Ectodermal cell (in vitro differentiated cells): ENCODE results near the gene AFF2.

Experiments
- H3K27ac ChIP-seq: 2 replicates; pipeline ENCODE4 v1.7.0; 2013; ENCODE audit warnings: mild to moderate bottlenecking, low read depth, low read length; ENCODE audit not compliant: insufficient read depth, poor library complexity, severe bottlenecking
- H3K27me3 ChIP-seq: 2 replicates; pipeline ENCODE4 v1.7.0; 2013; ENCODE audit warnings: mild to moderate bottlenecking, low read length; ENCODE audit not compliant: insufficient read depth, control insufficient read depth, poor library complexity, severe bottlenecking
- H3K36me3 ChIP-seq: one replicate; pipeline ENCODE4 v1.7.0; 2013; ENCODE audit warnings: low read length; ENCODE audit not compliant: control insufficient read depth, insufficient read depth
- H3K4me1 ChIP-seq: one replicate; pipeline ENCODE4 v1.7.0; 2013; ENCODE audit warnings: low read length; ENCODE audit not compliant: control insufficient read depth, insufficient read depth
- H3K4me3 ChIP-seq: 2 replicates; pipeline ENCODE4 v1.7.0; 2013; ENCODE audit warnings: low read depth, low read length, control low read depth; ENCODE audit not compliant: insufficient read depth
- H3K9me3 ChIP-seq: 2 replicates; pipeline ENCODE4 v1.7.0; 2013; ENCODE audit warnings: mild to moderate bottlenecking, low read length, moderate library complexity; ENCODE audit not compliant: control insufficient read depth
- WGBS, 2 experiments: methylation state at CpG; one replicate each; pipeline ENCODE4 v1.1.7; 2013; ENCODE audit warnings: missing lambda C conversion rate in 2 of 2; 5-methylcytosine and 5-hydroxymethylcytosine counted together

AFF2 gene

DNA sequence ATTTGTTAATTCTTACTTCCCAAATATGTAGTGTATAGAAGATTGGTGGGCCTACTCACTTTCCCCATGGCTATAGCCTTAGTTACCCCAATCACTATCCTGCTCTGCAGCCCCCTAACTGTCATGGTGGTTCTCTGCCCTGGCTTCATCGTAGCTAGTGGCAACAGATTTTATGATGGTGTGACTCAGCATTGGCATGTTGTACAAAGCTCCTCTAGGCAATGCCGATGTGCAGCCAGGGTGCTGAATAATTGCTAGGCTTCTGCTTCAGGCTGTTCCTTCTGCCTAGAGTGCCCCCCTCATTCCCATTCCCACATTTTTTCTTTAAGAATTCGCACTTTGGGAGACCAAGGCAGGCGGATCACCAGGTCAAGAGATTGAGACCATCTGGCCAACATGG lies 35.2 kb downstream of the AFF2 start:
- H3K4me1 ChIP-seq, result no peaks in the 10 kb centered on the region
- no peaks in the 10 kb centered on the region for H3K9me3 ChIP-seq
- no peaks in the 10 kb centered on the region for H3K36me3 ChIP-seq
- no peak overlapping the region for H3K27ac ChIP-seq
- WGBS, 2 experiments, result 78 to 91% methylated on average over 4 of the region's 4 CpGs
- no peaks in the 10 kb centered on the region for H3K27me3 ChIP-seq
- no peak overlapping the region for H3K4me3 ChIP-seq

DNA sequence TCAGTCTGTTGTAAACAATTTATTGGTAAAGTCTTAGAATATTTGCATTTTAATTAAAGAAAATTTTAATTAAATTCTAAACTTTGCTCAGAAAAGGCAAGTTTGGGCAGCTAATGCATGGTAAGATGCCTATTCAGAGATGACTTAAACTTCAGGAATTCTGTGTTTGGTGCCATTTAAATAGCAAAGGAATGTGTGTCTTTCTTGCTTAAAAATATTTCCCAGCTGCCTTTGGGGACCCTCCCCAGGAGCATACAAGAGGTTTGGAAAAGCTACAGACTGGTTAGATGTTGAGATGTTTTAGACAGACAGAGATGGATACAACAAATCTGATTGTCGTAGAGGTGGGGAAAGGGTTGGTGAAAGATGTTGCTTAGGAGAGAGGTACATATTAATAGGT lies 36.5 kb downstream of the AFF2 start:
- Histone ChIP-seq H3K36me3 (no peaks in the 10 kb centered on the region), H3K4me1 (no peaks in the 10 kb centered on the region), H3K9me3 (no peaks in the 10 kb centered on the region), H3K4me3 (no peak overlapping the region), H3K27ac (no peak overlapping the region), H3K27me3 (no peaks in the 10 kb centered on the region)
- WGBS, 2 experiments, result 100% methylated on average over 1 of the region's 1 CpG; no CpG with 5 or more reads in 1 of the 2 experiments

DNA sequence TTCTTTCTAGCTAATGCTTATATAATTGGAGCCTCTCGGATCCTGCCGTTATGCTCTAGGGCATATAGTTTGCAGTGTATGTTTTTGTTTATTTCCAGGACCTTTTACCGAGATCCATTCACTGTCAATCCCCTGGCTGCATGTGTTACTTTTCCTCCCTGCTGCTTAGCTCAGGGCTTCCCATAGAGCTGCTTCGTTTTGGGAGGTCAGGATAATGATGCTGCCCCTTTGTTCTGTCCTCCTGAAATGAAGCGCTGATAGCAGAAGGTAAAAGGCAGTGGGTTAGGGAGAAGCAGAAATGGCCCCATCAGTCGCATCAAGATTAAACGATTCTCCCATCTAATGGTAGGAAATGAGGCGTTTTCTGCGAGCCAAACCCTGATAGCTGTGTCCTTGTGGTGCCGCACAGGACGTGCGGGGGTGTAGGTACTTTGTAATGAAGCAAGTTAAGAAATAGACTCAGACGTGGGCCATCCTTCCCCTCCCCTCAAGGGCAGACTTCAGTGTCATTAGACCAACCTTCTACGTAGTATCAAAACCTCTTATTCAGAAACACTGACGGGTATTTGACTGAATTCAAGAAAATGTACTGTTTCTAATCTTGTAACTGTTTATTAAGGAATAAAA lies 37.3 kb downstream of the AFF2 start:
- H3K4me3 ChIP-seq, result no peak overlapping the region
- no peak overlapping the region for H3K27ac ChIP-seq
- 56 to 61% methylated on average over 8 to 14 of the region's 15 CpGs for WGBS, 2 experiments

DNA sequence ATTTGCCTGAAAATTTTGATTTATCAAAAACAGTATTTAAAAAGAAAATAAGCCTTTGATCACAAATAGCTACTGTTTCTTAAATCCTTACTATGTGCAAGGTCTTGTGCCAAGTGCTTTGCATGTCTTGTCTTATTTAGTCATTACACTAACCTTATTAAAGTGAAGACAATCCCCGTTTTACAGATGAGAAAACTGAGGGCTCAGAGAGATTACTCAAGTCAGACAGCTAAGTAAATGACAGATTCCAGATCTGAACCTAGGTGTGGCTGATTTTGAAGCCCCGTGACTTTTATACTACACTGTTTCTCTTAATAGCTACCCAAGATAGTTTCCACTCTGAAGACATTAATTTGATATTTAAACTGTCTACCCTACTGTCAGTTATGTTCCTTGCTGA lies 38.2 kb downstream of the AFF2 start:
- Histone ChIP-seq H3K27me3 (no peaks in the 10 kb centered on the region), H3K27ac (no peak overlapping the region), H3K4me1 (no peaks in the 10 kb centered on the region), H3K9me3 (no peaks in the 10 kb centered on the region), H3K4me3 (no peak overlapping the region), H3K36me3 (no peaks in the 10 kb centered on the region)
- WGBS, 2 experiments, result 92 to 96% methylated on average over 2 of the region's 2 CpGs

More for the DNA sequence above, 37.3 kb downstream of the AFF2 start:
- no peaks in the 10 kb centered on the region for H3K36me3 ChIP-seq
- H3K27me3 ChIP-seq, result no peaks in the 10 kb centered on the region
- no peaks in the 10 kb centered on the region for H3K4me1 ChIP-seq
- no peaks in the 10 kb centered on the region for H3K9me3 ChIP-seq

DNA sequence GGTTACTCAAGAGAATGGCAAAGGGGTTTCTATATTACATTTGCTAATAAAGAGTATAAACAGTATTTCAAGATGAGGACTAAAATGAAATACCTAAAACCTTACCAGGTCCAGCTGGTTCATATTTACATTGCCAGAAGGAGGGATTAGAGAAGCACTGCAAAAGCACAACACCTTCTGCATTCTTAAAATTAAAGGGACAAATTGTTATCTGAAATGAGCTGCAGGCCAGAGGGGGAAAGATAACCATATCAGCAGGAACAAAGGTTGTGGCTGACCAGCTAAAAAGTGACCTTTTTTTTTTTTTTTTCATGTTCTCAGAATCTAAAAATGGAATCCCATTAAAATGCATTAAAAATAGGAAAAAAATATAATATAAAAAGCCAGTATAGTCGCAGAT lies 39.7 kb downstream of the AFF2 start:
- no peaks in the 10 kb centered on the region for H3K36me3 ChIP-seq
- 90% methylated on average over 1 of the region's 1 CpG; no CpG with 5 or more reads in 1 of the 2 experiments for WGBS, 2 experiments
- no peaks in the 10 kb centered on the region for H3K27me3 ChIP-seq
- no peaks in the 10 kb centered on the region for H3K4me1 ChIP-seq
- no peaks in the 10 kb centered on the region for H3K9me3 ChIP-seq
- H3K27ac ChIP-seq, result no peak overlapping the region
- H3K4me3 ChIP-seq, result no peak overlapping the region

DNA sequence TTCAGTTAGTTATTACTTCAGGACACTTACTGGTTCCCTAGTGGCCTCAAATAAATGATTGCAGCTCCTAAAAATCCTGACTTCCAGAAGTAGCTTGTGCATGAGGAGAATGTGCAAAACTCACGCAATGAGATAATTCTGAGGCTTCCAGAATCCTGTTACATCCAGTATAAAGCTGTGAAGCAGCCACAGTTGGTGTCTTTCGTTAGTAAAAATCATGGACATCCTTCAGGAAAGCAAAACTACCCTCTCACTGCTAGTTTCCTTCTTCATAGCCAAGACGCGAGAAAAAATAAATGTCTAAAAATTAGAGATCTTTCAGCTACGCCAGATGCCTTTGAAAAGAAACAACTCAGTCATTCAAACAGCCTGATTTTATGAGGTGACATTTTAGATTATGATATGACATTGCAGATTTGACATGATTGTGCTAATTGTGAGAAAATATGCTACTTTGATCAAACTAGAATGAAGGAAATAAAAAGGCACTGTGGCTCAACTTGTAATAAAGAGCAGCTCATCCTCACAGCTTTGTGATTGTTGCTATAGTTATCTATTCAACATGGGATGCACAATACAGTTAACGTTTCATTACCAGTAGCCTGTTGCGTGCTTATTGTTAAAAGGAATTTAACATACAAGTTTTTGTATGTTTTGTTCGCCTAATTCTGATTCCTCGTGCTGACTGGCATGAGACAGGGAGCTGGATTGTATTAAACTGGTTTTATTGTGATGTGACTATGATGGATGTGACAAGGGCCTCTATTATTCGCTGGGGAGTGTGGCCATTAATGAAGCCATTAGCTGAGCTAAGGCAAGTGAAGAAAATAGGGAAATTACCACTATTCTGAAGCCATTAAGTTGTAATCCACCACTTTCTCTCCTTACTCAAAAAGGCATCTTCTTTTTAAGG lies 40.5 kb downstream of the AFF2 start:
- Histone ChIP-seq H3K4me3 (no peak overlapping the region), H3K27me3 (no peaks in the 10 kb centered on the region), H3K4me1 (no peaks in the 10 kb centered on the region), H3K9me3 (no peaks in the 10 kb centered on the region), H3K27ac (no peak overlapping the region), H3K36me3 (no peaks in the 10 kb centered on the region)
- 90% methylated on average over 10 of the region's 10 CpGs for WGBS, 2 experiments

DNA sequence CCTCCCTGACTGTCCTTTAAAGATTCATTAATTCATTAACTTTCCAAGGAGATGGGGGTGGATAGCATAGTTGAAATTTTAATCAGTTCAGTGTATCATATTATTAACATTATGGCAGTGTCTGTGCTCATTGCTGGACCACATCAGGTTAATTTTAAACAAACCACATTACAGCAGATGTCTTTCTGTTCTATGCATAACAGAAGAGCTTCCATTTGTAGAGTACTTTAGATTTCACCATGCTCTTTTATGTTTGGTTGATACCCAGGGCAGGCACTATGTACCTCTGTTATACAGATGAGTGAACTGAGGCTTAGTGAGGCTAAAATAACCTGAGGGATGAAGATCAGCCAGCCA lies 41.1 kb downstream of the AFF2 start:
- H3K4me3 ChIP-seq, result no peak overlapping the region
- H3K4me1 ChIP-seq, result no peaks in the 10 kb centered on the region
- H3K27me3 ChIP-seq, result no peaks in the 10 kb centered on the region
- H3K9me3 ChIP-seq, result no peaks in the 10 kb centered on the region
- H3K36me3 ChIP-seq, result no peaks in the 10 kb centered on the region
- no peak overlapping the region for H3K27ac ChIP-seq

DNA sequence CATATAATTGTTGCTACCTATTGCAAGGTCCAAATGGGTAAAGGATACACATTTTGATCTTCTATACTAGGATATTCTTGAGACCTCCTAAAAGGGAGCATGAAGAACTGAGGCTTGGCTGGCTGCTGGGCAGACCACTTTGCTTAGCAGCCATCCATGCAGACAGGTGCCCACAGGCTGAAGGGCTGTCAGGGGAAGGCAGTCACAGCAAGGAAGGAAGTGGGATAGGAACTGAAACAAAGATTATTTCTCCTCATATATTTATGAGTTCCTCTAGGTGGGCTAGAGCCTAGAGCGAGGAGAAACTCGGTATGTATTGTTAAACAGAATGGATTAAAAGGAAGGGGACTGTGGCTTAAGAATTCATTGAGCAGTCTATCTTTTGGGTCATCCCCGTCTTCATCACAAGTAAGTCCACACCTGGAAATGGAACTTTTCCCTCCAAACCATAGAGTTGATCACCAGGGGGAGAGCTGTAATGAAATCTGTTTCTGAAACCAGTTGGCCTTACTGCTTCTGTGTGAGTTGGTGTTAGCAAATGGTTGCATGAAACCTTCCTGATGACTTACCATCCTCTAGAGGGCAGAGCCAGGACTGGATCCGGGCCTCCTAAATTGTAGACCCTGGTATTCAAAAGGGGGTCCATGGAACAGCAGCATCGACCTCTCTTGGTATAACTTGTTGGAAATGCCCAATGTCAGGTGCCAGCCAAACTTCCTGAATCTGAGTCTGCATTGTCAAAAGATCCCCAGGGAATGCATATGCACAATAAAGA lies 42.3 kb downstream of the AFF2 start:
- 64 to 76% methylated on average over 2 to 5 of the region's 5 CpGs for WGBS, 2 experiments
- Histone ChIP-seq H3K27me3 (no peaks in the 10 kb centered on the region), H3K27ac (no peak overlapping the region), H3K4me3 (no peak overlapping the region), H3K9me3 (no peaks in the 10 kb centered on the region), H3K36me3 (no peaks in the 10 kb centered on the region), H3K4me1 (no peaks in the 10 kb centered on the region)

DNA sequence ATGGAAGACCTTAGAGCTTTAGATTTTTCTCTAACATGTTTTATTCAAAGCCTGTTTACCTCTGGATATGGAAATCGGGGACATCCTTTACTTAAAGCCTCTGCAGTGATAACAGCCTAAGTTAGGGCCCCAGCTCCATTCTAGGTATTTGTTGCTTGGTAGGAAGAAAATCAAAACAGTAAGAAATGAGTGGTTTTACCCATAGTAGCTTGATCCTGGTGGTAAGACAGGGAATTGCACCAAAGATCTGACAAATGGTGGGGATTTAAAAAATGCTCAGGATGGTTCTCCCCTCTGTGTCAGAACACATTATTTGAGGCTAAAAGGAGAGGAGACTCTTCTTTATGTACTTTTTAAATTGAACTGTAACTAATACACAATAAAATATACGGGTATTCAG lies 52.4 kb downstream of the AFF2 start:
- Histone ChIP-seq H3K36me3 (no peaks in the 10 kb centered on the region), H3K27me3 (no peaks in the 10 kb centered on the region), H3K27ac (no peak overlapping the region), H3K4me1 (no peaks in the 10 kb centered on the region), H3K4me3 (no peak overlapping the region), H3K9me3 (no peaks in the 10 kb centered on the region)
- WGBS, 2 experiments, result 97 to 100% methylated on average over 1 to 2 of the region's 2 CpGs

DNA sequence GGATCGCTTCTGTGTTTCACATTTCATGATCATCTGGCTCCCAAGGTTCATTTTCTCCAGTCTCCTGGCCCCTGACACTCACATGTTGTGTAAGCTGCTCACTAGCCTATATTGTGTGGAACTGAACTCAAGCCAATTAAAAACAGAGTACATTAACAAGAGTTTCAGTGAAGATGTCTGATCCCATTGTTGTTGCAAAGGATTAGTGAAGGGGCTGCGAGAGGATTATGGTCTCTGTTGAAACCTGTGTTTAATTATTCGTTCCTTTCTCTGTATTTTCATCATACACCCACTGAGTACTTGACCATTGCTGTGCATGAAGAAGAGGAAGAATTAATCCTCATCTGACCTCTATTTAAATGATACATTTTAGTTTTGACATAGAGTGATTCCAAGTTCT lies 54.7 kb downstream of the AFF2 start:
- no peaks in the 10 kb centered on the region for H3K9me3 ChIP-seq
- WGBS, 2 experiments, result 77 to 90% methylated on average over 1 to 2 of the region's 3 CpGs

More for the DNA sequence above, 54.7 kb downstream of the AFF2 start:
- Histone ChIP-seq H3K4me3 (no peak overlapping the region), H3K4me1 (no peaks in the 10 kb centered on the region), H3K27me3 (no peaks in the 10 kb centered on the region), H3K27ac (no peak overlapping the region), H3K36me3 (no peaks in the 10 kb centered on the region)
